Trophoblast cell (in vitro differentiated cells and primary cell): ENCODE data around the gene FGR.

Experiments
- DNase-seq, 2 donors: peaks; one replicate each; pipeline ENCODE4 v3.0.0-alpha.2; 2016
- H2AFZ ChIP-seq: 2 replicates; pipeline ENCODE4 v1.6.1; 2013; ENCODE audit warnings: low read length, moderate library complexity, mild to moderate bottlenecking; ENCODE audit not compliant: insufficient read depth, poor library complexity
- H2AK5ac ChIP-seq: 2 replicates; pipeline ENCODE4 v1.6.1; 2013; ENCODE audit warnings: mild to moderate bottlenecking, low read length
- H2BK120ac ChIP-seq: 2 replicates; pipeline ENCODE4 v1.6.1; 2013; ENCODE audit warnings: low read length, mild to moderate bottlenecking, moderate library complexity; ENCODE audit not compliant: insufficient read depth, poor library complexity
- H2BK12ac ChIP-seq: 2 replicates; pipeline ENCODE4 v1.6.1; 2013; ENCODE audit warnings: mild to moderate bottlenecking, low read length, moderate library complexity
- H2BK5ac ChIP-seq: 2 replicates; pipeline ENCODE4 v1.6.1; 2013; ENCODE audit warnings: low read length, low read depth, moderate library complexity, mild to moderate bottlenecking; ENCODE audit not compliant: poor library complexity
- H3K14ac ChIP-seq: 2 replicates; pipeline ENCODE4 v1.6.1; 2013; ENCODE audit warnings: mild to moderate bottlenecking, low read length
- H3K18ac ChIP-seq: 2 replicates; pipeline ENCODE4 v1.6.1; 2013; ENCODE audit warnings: mild to moderate bottlenecking, low read length
- H3K23ac ChIP-seq: 2 replicates; pipeline ENCODE4 v1.6.1; 2013; ENCODE audit warnings: low read length
- H3K27ac ChIP-seq: 2 replicates; pipeline ENCODE4 v1.5.1; 2013; ENCODE audit warnings: low read depth, mild to moderate bottlenecking, inconsistent platforms, low read length, moderate library complexity
- H3K27me3 ChIP-seq: 2 replicates; pipeline ENCODE4 v1.6.1; 2013; ENCODE audit warnings: inconsistent platforms, mild to moderate bottlenecking, low read length, moderate library complexity; ENCODE audit not compliant: insufficient read depth
- H3K36me3 ChIP-seq, 2 experiments: 1 replicate in 1 of 2; 2 replicates in 1 of 2; pipeline ENCODE4 v1.6.1; 2013; ENCODE audit warnings: low read length in 2 of 2, mild to moderate bottlenecking in 2 of 2, moderate library complexity in 1 of 2; ENCODE audit not compliant: insufficient read depth in 2 of 2, control insufficient read depth in 1 of 2
- H3K4ac ChIP-seq: 2 replicates; pipeline ENCODE4 v1.6.1; 2013; ENCODE audit warnings: low read depth, mild to moderate bottlenecking, low read length, moderate library complexity
- H3K4me1 ChIP-seq, 2 experiments: 1 replicate in 1 of 2; 2 replicates in 1 of 2; pipeline ENCODE4 v1.6.1; 2013; ENCODE audit warnings: low read length in 2 of 2, mild to moderate bottlenecking in 2 of 2, moderate library complexity in 1 of 2; ENCODE audit not compliant: insufficient read depth in 2 of 2, control insufficient read depth in 1 of 2
- H3K4me2 ChIP-seq: 2 replicates; pipeline ENCODE4 v1.6.1; 2013; ENCODE audit warnings: inconsistent platforms, mild to moderate bottlenecking, low read length, moderate library complexity
- H3K4me3 ChIP-seq: 2 replicates; pipeline ENCODE4 v1.5.1; 2013; ENCODE audit warnings: mild to moderate bottlenecking, low read depth, low read length, inconsistent platforms
- H3K79me1 ChIP-seq: one replicate; pipeline ENCODE4 v1.6.1; 2013; ENCODE audit warnings: low read length
- H3K79me2 ChIP-seq: 2 replicates; pipeline ENCODE4 v1.6.1; 2013; ENCODE audit warnings: low read length, mild to moderate bottlenecking; ENCODE audit not compliant: control insufficient read depth, insufficient read depth, poor library complexity
- H3K9ac ChIP-seq: 2 replicates; pipeline ENCODE4 v1.6.1; 2013; ENCODE audit warnings: mild to moderate bottlenecking, low read length
- H3K9me3 ChIP-seq: 2 replicates; pipeline ENCODE4 v1.6.1; 2013; ENCODE audit warnings: low read depth, mild to moderate bottlenecking, control low read depth, inconsistent platforms, low read length; ENCODE audit not compliant: insufficient read depth
- H4K12ac ChIP-seq: 2 replicates; pipeline ENCODE4 v1.6.1; 2013; ENCODE audit warnings: low read depth, mild to moderate bottlenecking, low read length, moderate library complexity
- H4K8ac ChIP-seq: 2 replicates; pipeline ENCODE4 v1.6.1; 2013; ENCODE audit warnings: low read depth, mild to moderate bottlenecking, low read length, moderate library complexity
- H4K91ac ChIP-seq: one replicate; pipeline ENCODE4 v1.6.1; 2013; ENCODE audit warnings: low read depth, mild to moderate bottlenecking, low read length, moderate library complexity
- WGBS: extraction: QIAGEN DNeasy Blood & Tissue Kit; methylation state at CpG from one replicate; pipeline ENCODE4 v1.1.7; 2013; ENCODE audit warnings: missing lambda C conversion rate; ENCODE audit not compliant: insufficient read length, insufficient coverage; ENCODE audit errors: extremely low coverage; 5-methylcytosine and 5-hydroxymethylcytosine counted together

Gene FGR

DNA sequence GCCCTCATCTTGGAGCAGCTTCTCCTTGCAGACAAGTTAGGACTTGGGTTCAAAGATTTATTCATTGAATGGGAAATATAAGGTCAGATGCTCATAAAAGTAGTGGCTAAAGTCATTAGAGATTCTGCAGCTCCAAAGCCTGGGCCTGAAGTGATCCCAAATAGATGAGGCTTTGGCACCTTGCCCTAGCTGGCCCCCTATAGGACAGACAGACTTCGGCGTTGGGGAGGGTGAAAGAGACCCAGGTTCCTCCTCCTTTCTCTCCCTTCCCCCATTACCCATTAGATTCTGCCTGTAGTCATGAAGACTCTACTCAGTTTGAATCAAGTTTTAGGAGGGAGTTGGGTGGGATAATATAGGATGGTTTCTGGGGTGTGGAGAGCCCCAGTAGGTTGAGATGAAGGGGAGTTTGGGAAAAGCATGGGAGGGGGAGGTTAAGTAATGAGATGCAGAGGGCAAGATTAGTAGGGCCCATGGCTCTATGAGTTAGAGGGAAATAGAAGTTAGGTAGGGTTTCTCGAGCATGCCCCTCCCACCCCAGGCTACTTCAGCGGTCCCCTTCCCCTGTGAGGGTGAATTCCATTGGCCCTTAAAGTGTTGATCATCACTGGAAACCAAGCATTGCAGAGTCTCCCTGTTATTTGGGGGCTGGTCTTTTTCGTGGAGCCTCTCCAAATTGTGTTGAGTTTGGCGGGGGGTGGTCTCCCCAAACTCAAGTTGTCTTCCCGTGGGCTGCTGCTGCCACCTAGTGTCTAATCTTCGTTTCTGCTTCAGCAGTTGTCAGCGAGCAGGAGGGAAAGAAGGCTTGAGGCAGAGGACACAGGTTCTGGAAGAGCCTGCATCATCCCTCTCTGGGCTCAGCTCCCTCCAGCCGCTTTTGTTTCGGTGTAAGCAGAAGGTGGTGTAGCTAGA lies 28.9 kb downstream of the FGR start:
- peak in 1 of 2 donors; percentile 62 for DNase-seq

DNA sequence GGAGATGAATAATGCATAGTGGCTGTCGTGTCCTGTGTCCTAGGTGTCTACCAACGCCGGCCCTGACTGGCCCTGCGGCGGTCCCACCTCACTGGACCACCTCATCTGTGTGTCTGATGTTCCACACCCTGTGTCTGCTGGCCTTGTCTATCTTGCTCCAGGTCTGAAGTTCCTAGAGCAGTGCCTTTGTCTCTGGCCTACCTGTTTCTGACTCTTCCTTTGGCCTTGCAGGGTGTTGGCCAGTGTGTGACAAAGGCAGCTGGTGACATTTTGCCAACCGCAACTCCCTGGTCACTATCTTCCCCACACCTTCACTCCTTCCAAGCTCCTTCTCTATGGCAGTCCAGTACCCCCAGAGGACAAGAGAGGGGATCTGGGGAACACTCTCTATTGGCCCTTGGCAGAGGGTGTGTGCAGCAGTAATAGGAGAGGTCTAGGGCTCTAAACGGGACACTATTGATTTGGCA lies 29.7 kb downstream of the FGR start:
- Histone ChIP-seq H3K4ac (no peak overlapping the region), H2AFZ (no peak overlapping the region), H3K9ac (no peak overlapping the region), H3K4me3 (no peak overlapping the region), H3K23ac (no peak overlapping the region), H3K27ac (no peak overlapping the region), H3K4me1 (peaks cover 43 to 44% of the 10 kb centered on the region in 2 experiments), H3K79me1 (peaks cover 42% of the 10 kb centered on the region), H3K36me3 (peaks cover 0 to 3% of the 10 kb centered on the region in 2 experiments), H3K9me3 (no peaks in the 10 kb centered on the region), H2AK5ac (peak overlapping the region; percentile 24), H3K4me2 (no peak overlapping the region), H3K14ac (peak overlapping the region; percentile 27), H4K12ac (no peak overlapping the region), H3K27me3 (no peaks in the 10 kb centered on the region), H4K8ac (no peak overlapping the region), H3K18ac (peak overlapping the region; percentile 13), H2BK12ac (peak overlapping the region; percentile 66), H2BK120ac (peak overlapping the region; percentile 1), H3K79me2 (peaks cover 29% of the 10 kb centered on the region), H4K91ac (peak overlapping the region; percentile 73), H2BK5ac (peak overlapping the region; percentile 15)
- WGBS: no CpG with 5 or more reads among the region's 7 CpGs
- DNase-seq: no peak

More for the DNA sequence above, 28.9 kb downstream of the FGR start:
- Histone ChIP-seq H3K79me1 (peaks cover 42% of the 10 kb centered on the region), H3K4me2 (peak overlapping the region; percentile 46), H3K36me3 (peaks cover 0 to 3% of the 10 kb centered on the region in 2 experiments), H4K8ac (no peak overlapping the region), H3K23ac (no peak overlapping the region), H3K27ac (peak overlapping the region; percentile 84), H4K91ac (peak overlapping the region; percentile 67), H3K79me2 (peaks cover 25% of the 10 kb centered on the region), H3K14ac (no peak overlapping the region), H2BK120ac (peak overlapping the region; percentile 88), H4K12ac (no peak overlapping the region), H3K27me3 (no peaks in the 10 kb centered on the region), H3K18ac (no peak overlapping the region), H2AFZ (no peak overlapping the region), H3K4ac (no peak overlapping the region), H3K9me3 (peaks cover 2% of the 10 kb centered on the region), H2BK12ac (peak overlapping the region; percentile 85), H2AK5ac (peak overlapping the region; percentile 25), H3K4me1 (peaks cover 38 to 39% of the 10 kb centered on the region in 2 experiments), H3K9ac (no peak overlapping the region), H2BK5ac (peak overlapping the region; percentile 14), H3K4me3 (no peak overlapping the region)
- no CpG with 5 or more reads among the region's 11 CpGs for WGBS

DNA sequence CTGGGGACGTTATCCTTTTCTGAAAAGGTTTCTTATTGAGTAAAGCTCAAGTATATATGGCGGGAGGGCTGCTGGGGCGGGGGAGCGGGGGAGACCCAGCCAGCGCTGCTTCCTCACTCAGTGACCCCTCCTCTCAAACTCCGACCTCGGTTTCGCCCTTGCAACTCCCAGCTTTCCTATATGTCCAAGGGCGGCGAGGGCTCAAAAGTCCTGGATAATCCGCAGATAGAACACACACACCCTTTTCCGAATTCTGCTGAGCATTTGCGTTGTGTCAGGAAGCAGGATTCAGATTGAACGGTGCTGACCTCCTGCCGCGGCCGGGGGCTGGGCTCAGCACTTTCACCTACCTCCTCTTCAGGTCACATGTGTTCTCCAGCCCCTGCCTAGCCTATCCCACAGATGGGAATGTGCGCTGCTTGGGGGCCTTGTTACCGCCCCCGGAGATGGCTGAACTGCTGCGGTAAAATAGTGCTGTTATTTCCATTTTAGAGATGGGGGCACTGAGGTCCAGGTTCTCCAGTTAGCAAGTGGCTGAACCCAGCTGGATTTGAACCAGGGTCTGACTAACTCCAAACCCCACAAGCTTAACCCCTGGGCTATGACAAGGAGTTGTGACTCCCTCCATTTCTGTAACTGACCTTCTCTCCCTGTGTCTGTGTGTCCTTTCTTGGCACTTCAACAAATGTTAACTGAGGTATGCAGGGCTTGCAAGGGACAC lies 30.2 kb downstream of the FGR start:
- peak overlapping the region; percentile 68 for H3K4me2 ChIP-seq
- no peak for DNase-seq
- peaks cover 48 to 50% of the 10 kb centered on the region in 2 experiments for H3K4me1 ChIP-seq
- H3K27me3 ChIP-seq: no peaks in the 10 kb centered on the region
- H4K12ac ChIP-seq: peak overlapping the region; percentile 48
- peak overlapping the region; percentile 30 for H3K14ac ChIP-seq
- peak overlapping the region; percentile 24 for H2AK5ac ChIP-seq
- WGBS: no CpG with 5 or more reads among the region's 21 CpGs
- H2BK5ac ChIP-seq: peak overlapping the region; percentile 49
- peak overlapping the region; percentile 93 for H3K4me3 ChIP-seq
- peak overlapping the region; percentile 66 for H2BK12ac ChIP-seq
- peak overlapping the region; percentile 73 for H4K91ac ChIP-seq
- H2AFZ ChIP-seq: peak overlapping the region; percentile 61
- H2BK120ac ChIP-seq: peak overlapping the region; percentile 74
- H3K79me2 ChIP-seq: peaks cover 34% of the 10 kb centered on the region
- H3K18ac ChIP-seq: peak overlapping the region; percentile 13
- H3K9ac ChIP-seq: no peak overlapping the region
- no peaks in the 10 kb centered on the region for H3K9me3 ChIP-seq
- H3K27ac ChIP-seq: peak overlapping the region; percentile 15
- peaks cover 42% of the 10 kb centered on the region for H3K79me1 ChIP-seq
- H4K8ac ChIP-seq: peak overlapping the region; percentile 73
- H3K23ac ChIP-seq: no peak overlapping the region
- peak overlapping the region; percentile 20 for H3K4ac ChIP-seq
- H3K36me3 ChIP-seq: peaks cover 0 to 3% of the 10 kb centered on the region in 2 experiments
